ENCODE measurements around the gene SPAG7. TPM values are rescaled to one million over a fixed set of nuclear protein-coding genes. Genes with fewer than 3 reads are reported as not detected.

The SPAG7 gene
- total RNA-seq, 1 experiment from 2014 or later: 23.1 TPM

DNA sequence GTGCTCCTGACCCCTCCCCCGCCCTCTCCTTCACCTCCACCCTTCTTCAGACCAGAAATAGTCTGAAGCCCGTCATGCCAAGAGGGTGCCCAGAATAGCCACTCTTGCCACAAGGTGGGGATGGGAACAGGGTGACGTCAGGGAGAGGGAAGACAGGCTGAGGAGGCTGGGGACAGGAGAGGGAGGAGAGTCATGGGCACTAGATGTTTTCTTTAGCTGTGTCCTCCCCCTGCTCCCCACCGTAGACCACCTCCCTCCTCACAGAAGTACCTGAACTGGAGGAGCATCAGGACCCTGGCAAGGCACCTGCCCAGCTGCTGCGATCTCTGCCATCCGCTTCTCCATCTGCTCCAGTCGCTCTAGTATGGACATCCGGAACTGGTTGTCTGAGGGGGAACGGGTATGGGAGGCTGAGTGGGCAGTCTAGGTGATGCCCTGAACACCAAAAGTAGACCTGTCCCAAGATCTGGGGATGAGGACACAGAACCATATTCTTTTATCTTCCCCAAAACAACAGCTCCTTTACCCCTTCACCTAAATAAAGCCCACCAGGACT, 6.6 kb upstream of the SPAG7 start:
- no peaks in the 10 kb centered on the region for H3K27me3 Mint-ChIP-seq (ENCODE audit: insufficient read depth, unreplicated experiment)
- Histone ChIP-seq H3K4me3 (ENCODE audit: low read depth, low read length) (no peak overlapping the region), H3K4me1 (peaks cover 4% of the 10 kb centered on the region; the same call in 1 of the 2 replicates), H3K27me3 (replicated peaks; ENCODE audit: control insufficient read depth, insufficient read depth, low read length) (no peaks in the 10 kb centered on the region), H3K9me3 (no peaks in the 10 kb centered on the region), H3K36me3 (ENCODE audit: control insufficient read depth, insufficient read depth, low read length) (no peaks in the 10 kb centered on the region)
- CTCF ChIA-PET: no interaction called here
- H3K4me3 Mint-ChIP-seq (ENCODE audit: unreplicated experiment): no peak overlapping the region
- H3K27ac Mint-ChIP-seq (ENCODE audit: unreplicated experiment): no peak overlapping the region
- H3K9me3 Mint-ChIP-seq (ENCODE audit: unreplicated experiment): no peaks in the 10 kb centered on the region
- peaks cover 9% of the 10 kb centered on the region for H3K4me1 Mint-ChIP-seq (ENCODE audit: low read depth, unreplicated experiment)
- DNase-seq: no peak
- intact Hi-C loops (cut with micrococcal nuclease; ENCODE audit: unreplicated experiment): no loop called here
- POLR2A ChIA-PET: no interaction called here
- TF ChIP-seq, protein P1, sequence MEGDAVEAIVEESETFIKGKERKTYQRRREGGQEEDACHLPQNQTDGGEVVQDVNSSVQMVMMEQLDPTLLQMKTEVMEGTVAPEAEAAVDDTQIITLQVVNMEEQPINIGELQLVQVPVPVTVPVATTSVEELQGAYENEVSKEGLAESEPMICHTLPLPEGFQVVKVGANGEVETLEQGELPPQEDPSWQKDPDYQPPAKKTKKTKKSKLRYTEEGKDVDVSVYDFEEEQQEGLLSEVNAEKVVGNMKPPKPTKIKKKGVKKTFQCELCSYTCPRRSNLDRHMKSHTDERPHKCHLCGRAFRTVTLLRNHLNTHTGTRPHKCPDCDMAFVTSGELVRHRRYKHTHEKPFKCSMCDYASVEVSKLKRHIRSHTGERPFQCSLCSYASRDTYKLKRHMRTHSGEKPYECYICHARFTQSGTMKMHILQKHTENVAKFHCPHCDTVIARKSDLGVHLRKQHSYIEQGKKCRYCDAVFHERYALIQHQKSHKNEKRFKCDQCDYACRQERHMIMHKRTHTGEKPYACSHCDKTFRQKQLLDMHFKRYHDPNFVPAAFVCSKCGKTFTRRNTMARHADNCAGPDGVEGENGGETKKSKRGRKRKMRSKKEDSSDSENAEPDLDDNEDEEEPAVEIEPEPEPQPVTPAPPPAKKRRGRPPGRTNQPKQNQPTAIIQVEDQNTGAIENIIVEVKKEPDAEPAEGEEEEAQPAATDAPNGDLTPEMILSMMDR (IDR thresholded peaks at IDR 0.05; ENCODE audit: insufficient read depth in 1 of 2, low read depth in 1 of 2, low read length in 1 of 2, severe bottlenecking in 1 of 2, unreplicated experiment in 1 of 2): no peak
- BruUV-seq (replicated peaks): no TSS peak
- peaks cover 41% of the 10 kb centered on the region for H3K36me3 Mint-ChIP-seq (ENCODE audit: insufficient read depth, unreplicated experiment)

DNA sequence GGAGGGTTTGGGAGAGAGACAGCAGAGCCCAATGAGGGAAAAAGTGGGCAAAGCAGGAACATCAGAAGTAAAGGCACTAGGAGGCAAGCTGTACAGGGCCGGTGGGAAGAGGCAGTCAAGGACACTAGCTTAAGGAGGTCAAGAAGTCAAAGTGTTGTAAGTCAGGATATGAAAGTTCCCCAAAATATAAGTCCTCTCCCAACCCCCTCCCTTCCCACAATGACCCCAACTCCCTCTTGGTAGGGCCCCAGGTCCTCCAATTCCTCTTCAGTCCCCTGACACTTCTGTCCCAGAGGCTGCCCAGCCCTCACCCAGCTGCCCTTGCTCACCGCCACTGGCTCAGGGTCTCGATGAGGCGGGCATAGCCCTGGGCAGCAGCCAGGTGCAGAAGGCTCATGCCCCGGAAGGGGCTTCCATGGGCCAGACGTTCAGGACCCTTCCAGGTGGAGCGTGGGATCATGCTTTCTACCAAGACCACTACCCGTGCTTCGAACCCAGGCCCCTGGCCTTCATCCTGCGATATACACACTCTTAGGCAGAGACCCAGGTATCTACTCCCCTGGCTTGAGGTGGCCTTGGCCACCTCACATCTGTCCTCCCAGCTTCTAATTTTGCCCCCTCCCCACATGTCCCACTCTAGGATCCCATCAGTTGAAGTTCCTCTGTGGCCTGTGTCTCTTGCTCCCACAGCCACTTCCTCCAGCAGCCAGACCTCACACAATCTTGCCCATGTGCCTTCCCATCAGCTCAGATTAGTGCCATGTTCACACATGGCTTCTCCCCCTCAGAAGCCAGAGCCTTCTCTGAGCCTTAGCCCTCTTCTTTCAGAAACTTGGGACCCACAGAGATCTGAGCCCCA, 5.9 kb upstream of the SPAG7 start:
- no peak overlapping the region for H3K27ac Mint-ChIP-seq (ENCODE audit: unreplicated experiment)
- H3K4me3 Mint-ChIP-seq (ENCODE audit: unreplicated experiment): no peak overlapping the region
- CTCF ChIA-PET: no interaction called here
- no peaks in the 10 kb centered on the region for H3K27me3 ChIP-seq (replicated peaks; ENCODE audit: control insufficient read depth, insufficient read depth, low read length)
- no peak overlapping the region for H3K4me3 ChIP-seq (ENCODE audit: low read depth, low read length)
- peaks cover 9% of the 10 kb centered on the region for H3K4me1 Mint-ChIP-seq (ENCODE audit: low read depth, unreplicated experiment)
- POLR2A ChIA-PET: no interaction called here
- no peaks in the 10 kb centered on the region for H3K27me3 Mint-ChIP-seq (ENCODE audit: insufficient read depth, unreplicated experiment)
- no peaks in the 10 kb centered on the region for H3K9me3 ChIP-seq
- H3K36me3 Mint-ChIP-seq (ENCODE audit: insufficient read depth, unreplicated experiment): peaks cover 41% of the 10 kb centered on the region
- H3K4me1 ChIP-seq: peaks cover 4% of the 10 kb centered on the region; the same call in 1 of the 2 replicates
- BruUV-seq (replicated peaks): no TSS peak
- no peak for DNase-seq
- H3K36me3 ChIP-seq (ENCODE audit: control insufficient read depth, insufficient read depth, low read length): no peaks in the 10 kb centered on the region
- H3K9me3 Mint-ChIP-seq (ENCODE audit: unreplicated experiment): no peaks in the 10 kb centered on the region
- TF ChIP-seq, protein P1 (IDR thresholded peaks at IDR 0.05; ENCODE audit: insufficient read depth in 1 of 2, low read depth in 1 of 2, low read length in 1 of 2, severe bottlenecking in 1 of 2, unreplicated experiment in 1 of 2): no peak
- intact Hi-C loops (cut with micrococcal nuclease; ENCODE audit: unreplicated experiment): no loop called here

- Mint-ChIP-seq H3K36me3 (ENCODE audit: insufficient read depth, unreplicated experiment) (peaks cover 37% of the 10 kb centered on the region), H3K4me3 (ENCODE audit: unreplicated experiment) (peak overlapping the region; percentile 49), H3K4me1 (ENCODE audit: low read depth, unreplicated experiment) (peaks cover 9% of the 10 kb centered on the region), H3K27ac (ENCODE audit: unreplicated experiment) (peak overlapping the region; percentile 66), H3K9me3 (ENCODE audit: unreplicated experiment) (no peaks in the 10 kb centered on the region), H3K27me3 (ENCODE audit: insufficient read depth, unreplicated experiment) (no peaks in the 10 kb centered on the region)
- no peak overlapping the region for H3K4me3 ChIP-seq (ENCODE audit: low read depth, low read length)
- no peak for DNase-seq
- H3K36me3 ChIP-seq (ENCODE audit: control insufficient read depth, insufficient read depth, low read length): no peaks in the 10 kb centered on the region
- ChIA-PET CTCF (no interaction called here), POLR2A (no interaction called here)
- H3K27me3 ChIP-seq (replicated peaks; ENCODE audit: control insufficient read depth, insufficient read depth, low read length): no peaks in the 10 kb centered on the region
- TF ChIP-seq, protein P1 (IDR thresholded peaks at IDR 0.05; ENCODE audit: insufficient read depth in 1 of 2, low read depth in 1 of 2, low read length in 1 of 2, severe bottlenecking in 1 of 2, unreplicated experiment in 1 of 2): no peak
- H3K4me1 ChIP-seq: peaks cover 4% of the 10 kb centered on the region; the same call in 1 of the 2 replicates
- intact Hi-C loops (cut with micrococcal nuclease; ENCODE audit: unreplicated experiment): no loop called here
- BruUV-seq (replicated peaks): no TSS peak
- H3K9me3 ChIP-seq: no peaks in the 10 kb centered on the region
These were observed 5.1 kb upstream of the SPAG7 start for GRCh38 chr17:4972752-4973151.

Data from Caco-2 (cell line).